ENCODE results near the gene CACNA1D.

CACNA1D gene

GRCh38 chr3:53593611-53594010, 99.2 kb downstream of the CACNA1D start:
- ChIA-PET CTCF (no interaction called here), POLR2A (no interaction called here)
- TF ChIP-seq CTCF (IDR thresholded peaks at IDR 0.05; ENCODE audit: insufficient read depth, low read length, missing control alignments) = no peak
- no peak overlapping the region for H3K4me3 ChIP-seq (ENCODE audit: low read depth, low read length)
- DNase-seq (ENCODE audit: low read depth, low spot score) = no peak

GRCh38 chr3:53594276-53594675, 99.9 kb downstream of the CACNA1D start:
- CTCF ChIA-PET = no interaction called here
- POLR2A ChIA-PET = no interaction called here
- no peak for DNase-seq (ENCODE audit: low read depth, low spot score)
- H3K4me3 ChIP-seq (ENCODE audit: low read depth, low read length) = no peak overlapping the region
- no peak for TF ChIP-seq CTCF (IDR thresholded peaks at IDR 0.05; ENCODE audit: insufficient read depth, low read length, missing control alignments)

GRCh38 chr3:53595660-53596059, 101.2 kb downstream of the CACNA1D start:
- no peak overlapping the region for H3K4me3 ChIP-seq (ENCODE audit: low read depth, low read length)
- DNase-seq (ENCODE audit: low read depth, low spot score) = no peak
- TF ChIP-seq CTCF (IDR thresholded peaks at IDR 0.05; ENCODE audit: insufficient read depth, low read length, missing control alignments) = no peak
- ChIA-PET CTCF (interaction anchor here (0.6 kb wide), 1 partner anchor 140 kb away, joined by 3 read pairs; no protein-coding TSS in a partner anchor), POLR2A (no interaction called here)

- POLR2A ChIA-PET = no interaction called here
- TF ChIP-seq CTCF (IDR thresholded peaks at IDR 0.05; ENCODE audit: insufficient read depth, low read length, missing control alignments) = no peak
- no peak overlapping the region for H3K4me3 ChIP-seq (ENCODE audit: low read depth, low read length)
- CTCF ChIA-PET = no interaction called here
- no peak for DNase-seq (ENCODE audit: low read depth, low spot score)
Measured at GRCh38 chr3:53597136-53597915, 102.9 kb downstream of the CACNA1D start.

GRCh38 chr3:53599771-53600170, 105.4 kb downstream of the CACNA1D start:
- ChIA-PET CTCF (no interaction called here), POLR2A (no interaction called here)
- TF ChIP-seq CTCF (IDR thresholded peaks at IDR 0.05; ENCODE audit: insufficient read depth, low read length, missing control alignments) = no peak
- no peak for DNase-seq (ENCODE audit: low read depth, low spot score)
- H3K4me3 ChIP-seq (ENCODE audit: low read depth, low read length) = no peak overlapping the region

GRCh38 chr3:53602866-53603265, 108.5 kb downstream of the CACNA1D start:
- no peak overlapping the region for H3K4me3 ChIP-seq (ENCODE audit: low read depth, low read length)
- no peak for TF ChIP-seq CTCF (IDR thresholded peaks at IDR 0.05; ENCODE audit: insufficient read depth, low read length, missing control alignments)
- ChIA-PET CTCF (no interaction called here), POLR2A (no interaction called here)
- no peak for DNase-seq (ENCODE audit: low read depth, low spot score)
